ENCODE results near the gene UGT1A5.

The UGT1A5 gene

GRCh38 chr2:233789554-233789953 is 76.8 kb downstream of the UGT1A5 start:
- no peak for DNase-seq

- DNase-seq = no peak
Measured at GRCh38 chr2:233791151-233791882, 78.6 kb downstream of the UGT1A5 start.

- no peak for DNase-seq
Measured at GRCh38 chr2:233791883-233792329, 79.2 kb downstream of the UGT1A5 start.

- no peak for DNase-seq
Measured at GRCh38 chr2:233792720-233793119, 80.0 kb downstream of the UGT1A5 start.

GRCh38 chr2:233793465-233794127 is 80.9 kb downstream of the UGT1A5 start:
- DNase-seq = no peak

GRCh38 chr2:233794128-233794658 is 81.5 kb downstream of the UGT1A5 start:
- DNase-seq = no peak

- DNase-seq = no peak
Measured at GRCh38 chr2:233795735-233796171, 83.0 kb downstream of the UGT1A5 start.

- DNase-seq = no peak
Measured at GRCh38 chr2:233796254-233796653, 83.5 kb downstream of the UGT1A5 start.

GRCh38 chr2:233798335-233799086 is 85.8 kb downstream of the UGT1A5 start:
- DNase-seq = no peak

GRCh38 chr2:233799087-233799665 is 86.5 kb downstream of the UGT1A5 start:
- DNase-seq = no peak

GRCh38 chr2:233799716-233800115 is 87.0 kb downstream of the UGT1A5 start:
- no peak for DNase-seq

GRCh38 chr2:233800208-233800607 is 87.5 kb downstream of the UGT1A5 start:
- no peak for DNase-seq

- no peak for DNase-seq
Measured at GRCh38 chr2:233801357-233802131, 88.8 kb downstream of the UGT1A5 start.

GRCh38 chr2:233802132-233802815 is 89.6 kb downstream of the UGT1A5 start:
- DNase-seq = no peak

- DNase-seq = no peak
Measured at GRCh38 chr2:233803292-233803911, 90.7 kb downstream of the UGT1A5 start.

GRCh38 chr2:233803994-233804393 is 91.3 kb downstream of the UGT1A5 start:
- DNase-seq = no peak

- DNase-seq = no peak
Measured at GRCh38 chr2:233807215-233807865, 94.6 kb downstream of the UGT1A5 start.

- DNase-seq = no peak
Measured at GRCh38 chr2:233807966-233808935, 95.5 kb downstream of the UGT1A5 start.

- DNase-seq = no peak
Measured at GRCh38 chr2:233810385-233810784, 97.7 kb downstream of the UGT1A5 start.

All from midbrain (tissue), 1 donor.